Chondrocyte (in vitro differentiated cells): ENCODE measurements around the gene F2RL2. TPM values are rescaled to one million over a fixed set of nuclear protein-coding genes. Genes with fewer than 3 reads are reported as not detected.

ENCODE experiments used
- DNase-seq: peaks from one replicate; pipeline ENCODE4 v3.0.0; 2021; ENCODE audit warnings: mixed read lengths, low spot score
- H3K27ac Mint-ChIP-seq: one replicate; pipeline ENCODE4 v1.8.0; 2021; ENCODE audit warnings: mild to moderate bottlenecking, moderate library complexity, mixed read lengths; ENCODE audit not compliant: unreplicated experiment
- H3K27me3 Mint-ChIP-seq: 2 replicates; pipeline ENCODE4 v1.8.0; 2021; ENCODE audit warnings: low read depth, mixed read lengths
- H3K36me3 Mint-ChIP-seq: 2 replicates; pipeline ENCODE4 v1.8.0; 2021; ENCODE audit warnings: low read depth, mixed read lengths
- H3K4me1 Mint-ChIP-seq: 2 replicates; pipeline ENCODE4 v1.8.0; 2021; ENCODE audit warnings: low read depth, mild to moderate bottlenecking, mixed read lengths
- H3K4me3 Mint-ChIP-seq: one replicate; pipeline ENCODE4 v1.8.0; 2021; ENCODE audit warnings: mild to moderate bottlenecking, moderate library complexity, mixed read lengths; ENCODE audit not compliant: unreplicated experiment
- H3K9me3 Mint-ChIP-seq: 2 replicates; pipeline ENCODE4 v1.8.0; 2021; ENCODE audit warnings: low read depth, mixed read lengths
- CTCF ChIP-seq: fragments of 200-600 bp; sonication (generic); IDR thresholded peaks from 2 replicates; pipeline ENCODE4 v1.5.0; 2021; ENCODE audit warnings: antibody characterized with exemption, mild to moderate bottlenecking, moderate library complexity
- long read RNA-seq: library from polyadenylated mRNA; stranded (forward); transcript quantifications from one replicate; pipeline ENCODE4 v2.0.0, GENCODE V29; 2021
- total RNA-seq: library from RNA; stranded (reverse); gene quantifications from 3 replicates; pipeline ENCODE4 v1.2.1, GENCODE V29; 2021

Gene F2RL2
- 7.9 to 31.3 TPM (median 8.4 TPM) in 3 replicates for total RNA-seq
- long read RNA-seq, transcript F2RL2-201 (2 exons, 3,429 nt), result major isoform, 15 of 18 reads
- long read RNA-seq, partial matches to known transcripts, result 0 of 18 reads
- long read RNA-seq, other reads (novel, unspliced or antisense), result 3 of 18 reads

GRCh38 chr5:76622973-76623596 lies at the start of gene F2RL2:
Gene F2RL2 (minus strand): TSS chr5:76623403. CDS start chr5:76623230, 173 bp downstream.
- H3K9me3 Mint-ChIP-seq, result no peaks in the 10 kb centered on the region
- no peaks in the 10 kb centered on the region for H3K27me3 Mint-ChIP-seq
- H3K36me3 Mint-ChIP-seq, result no peaks in the 10 kb centered on the region
- H3K4me3 Mint-ChIP-seq, result peak within 1 kb of the TSS; percentile 66
- peaks cover 36% of the 10 kb centered on the region for H3K4me1 Mint-ChIP-seq
- no peak for DNase-seq
- TF ChIP-seq CTCF, result no peak
- peak within 1 kb of the TSS; percentile 86 for H3K27ac Mint-ChIP-seq

DNA sequence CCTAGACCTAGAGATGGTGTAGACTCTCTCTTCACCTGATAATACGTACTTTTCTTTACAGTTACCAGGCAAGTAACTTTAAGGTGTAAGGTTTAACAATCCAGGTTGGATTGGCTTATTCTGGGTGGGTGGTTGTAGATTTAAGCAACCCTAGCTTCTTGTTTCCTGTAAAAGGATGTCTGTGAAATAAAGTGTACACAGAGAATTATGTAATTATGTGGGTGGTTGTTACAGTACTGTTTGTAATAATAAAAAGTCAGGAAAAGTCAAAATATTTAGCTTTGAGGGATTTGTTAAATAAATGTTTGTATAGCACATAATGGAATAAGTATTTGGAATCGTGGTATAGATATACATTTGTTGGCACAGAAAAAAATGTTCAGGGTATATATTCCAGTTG lies 49.0 kb upstream of the F2RL2 start:
- Mint-ChIP-seq H3K36me3 (no peaks in the 10 kb centered on the region), H3K4me3 (no peak overlapping the region), H3K9me3 (no peaks in the 10 kb centered on the region), H3K4me1 (peaks cover 9% of the 10 kb centered on the region), H3K27ac (no peak overlapping the region), H3K27me3 (no peaks in the 10 kb centered on the region)
- TF ChIP-seq CTCF, result no peak
- no peak for DNase-seq

- no peak for TF ChIP-seq CTCF
- H3K4me3 Mint-ChIP-seq, result no peak overlapping the region
- H3K4me1 Mint-ChIP-seq, result peaks cover 9% of the 10 kb centered on the region
- no peaks in the 10 kb centered on the region for H3K9me3 Mint-ChIP-seq
- no peak for DNase-seq
- H3K27ac Mint-ChIP-seq, result no peak overlapping the region
- H3K36me3 Mint-ChIP-seq, result no peaks in the 10 kb centered on the region
- no peaks in the 10 kb centered on the region for H3K27me3 Mint-ChIP-seq
Measured at GRCh38 chr5:76670508-76670907, 47.3 kb upstream of the F2RL2 start.

- TF ChIP-seq CTCF, result no peak
- Mint-ChIP-seq H3K9me3 (no peaks in the 10 kb centered on the region), H3K36me3 (no peaks in the 10 kb centered on the region), H3K27me3 (no peaks in the 10 kb centered on the region), H3K4me1 (peaks cover 9% of the 10 kb centered on the region), H3K4me3 (no peak overlapping the region), H3K27ac (no peak overlapping the region)
- DNase-seq, result no peak
Measured at GRCh38 chr5:76669245-76669644, 46.0 kb upstream of the F2RL2 start.

DNA sequence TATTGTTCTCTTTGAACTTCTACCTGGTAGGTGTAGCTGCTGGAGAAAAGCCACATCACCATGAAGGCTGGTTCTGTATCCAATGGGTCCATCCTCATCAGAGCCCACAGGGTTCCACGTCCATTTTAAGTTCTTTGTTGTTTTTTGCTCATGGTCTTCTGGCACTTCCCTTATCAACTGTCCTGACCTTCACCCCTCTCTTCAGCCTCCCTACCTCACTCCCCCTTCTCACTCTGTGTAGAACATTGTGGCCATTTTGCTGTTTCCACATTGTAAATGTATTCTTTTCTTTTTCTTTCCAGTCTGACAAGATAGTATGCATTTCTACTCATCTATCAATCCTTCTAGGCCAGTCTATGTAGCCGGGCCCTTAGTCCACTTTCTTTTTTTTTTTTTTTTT lies 44.3 kb upstream of the F2RL2 start:
- H3K4me3 Mint-ChIP-seq, result no peak overlapping the region
- H3K9me3 Mint-ChIP-seq, result no peaks in the 10 kb centered on the region
- no peak for DNase-seq
- H3K36me3 Mint-ChIP-seq, result no peaks in the 10 kb centered on the region
- no peak overlapping the region for H3K27ac Mint-ChIP-seq
- no peak for TF ChIP-seq CTCF
- H3K27me3 Mint-ChIP-seq, result no peaks in the 10 kb centered on the region
- peaks cover 7% of the 10 kb centered on the region for H3K4me1 Mint-ChIP-seq
